Measurements from ENCODE around the gene TPSG1. TPM values are rescaled to one million over a fixed set of nuclear protein-coding genes. Genes with fewer than 3 reads are reported as not detected.
A peak's percentile ranks its signal among the peaks of the same experiment; 100 is the strongest.

TPSG1 gene
- total and polyA plus RNA-seq, 2 of the 13 experiments (the other 11 are each of a cell fraction or from before 2014, with no cell fraction given): not detected

- in situ Hi-C loops (cut with HindIII; ENCODE audit: extremely low pct_ligation_motif_present, low pct_unique_long_range_greater_than_20kb) (loop anchor here (5.0 kb wide), 1 partner anchor 85 kb away; no protein-coding TSS in a partner anchor), intact Hi-C loops (cut with micrococcal nuclease; ENCODE audit: unreplicated experiment) (no loop called here)
- H3K9ac ChIP-seq (ENCODE audit: insufficient read depth, low read depth, low read length): no peak overlapping the region
- CTCF ChIA-PET (ENCODE audit: low intra/inter-chr PET ratio, low total read pairs): no interaction called here
- no peak overlapping the region for H3K4me3 ChIP-seq (replicated peaks in 1 of 3; ENCODE audit: insufficient read depth in 1 of 3, low read depth in 2 of 3, low read length in 3 of 3)
- POLR2A ChIA-PET: no interaction called here
- ATAC-seq: no peak
- H3K79me2 ChIP-seq (ENCODE audit: insufficient read depth, low read length): no peaks in the 10 kb centered on the region
- FAIRE-seq: no peak
- no peaks in the 10 kb centered on the region for H3K36me3 ChIP-seq (replicated peaks in 1 of 2; ENCODE audit: control insufficient read depth in 1 of 2, insufficient read depth in 2 of 2, low read length in 2 of 2)
- no peaks in the 10 kb centered on the region for H3K9me3 ChIP-seq (ENCODE audit: low read length)
- H3K27me3 ChIP-seq (ENCODE audit: control insufficient read depth in 1 of 2, insufficient read depth in 2 of 2, low read length in 2 of 2): peaks cover 2 to 29% of the 10 kb centered on the region in 2 experiments; a peak in 4 of 5 replicates
- H3K4me2 ChIP-seq (ENCODE audit: low read depth, low read length): no peak overlapping the region
- no peak overlapping the region for H2AFZ ChIP-seq (ENCODE audit: low read length)
- H3K27ac ChIP-seq (ENCODE audit: extremely low read length, insufficient read depth, low read length): no peak overlapping the region
- peaks cover 27% of the 10 kb centered on the region; the same call in 1 of the 2 replicates for H4K20me1 ChIP-seq (ENCODE audit: insufficient read depth, low read length)
- peak; percentile 13; the same call in 1 of the 2 replicates for TF ChIP-seq HMG20B (CRISPR knock-in tag; conservative IDR thresholded peaks at IDR 0.05)
- TF ChIP-seq ZNF263 (CRISPR knock-in tag; IDR thresholded peaks at IDR 0.05): peak; percentile 77; the same call in 1 of the 2 replicates
- peak; percentile 56 for TF ChIP-seq NR2F6 (IDR thresholded peaks at IDR 0.05)
- TF ChIP-seq NR2F6 (CRISPR knock-in tag; IDR thresholded peaks at IDR 0.05): peak; percentile 30; the same call in 1 of the 2 replicates
- no peak for TF ChIP-seq CERS6 (CRISPR knock-in tag; IDR thresholded peaks at IDR 0.05)
- no peak for TF ChIP-seq FOXA1 (IDR thresholded peaks at IDR 0.05)
- peak; percentile 74 for TF ChIP-seq FOXA1 (CRISPR knock-in tag; IDR thresholded peaks at IDR 0.05)
- peak; percentile 68 for TF ChIP-seq FOSL2 (CRISPR knock-in tag; IDR thresholded peaks at IDR 0.05)
- no peak for TF ChIP-seq ATF6 (CRISPR knock-in tag; conservative IDR thresholded peaks at IDR 0.05)
- TF ChIP-seq FOXA3 (CRISPR knock-in tag; IDR thresholded peaks at IDR 0.05): peak; percentile 38; the same call in 1 of the 2 replicates
- TF ChIP-seq NR2F1 (CRISPR knock-in tag; IDR thresholded peaks at IDR 0.05): peak in 1 of 2 experiments; percentile 45; a peak in 2 of 4 replicates
- TF ChIP-seq CHD4 (IDR thresholded peaks at IDR 0.05; ENCODE audit: borderline replicate concordance, low read length): no peak
- TF ChIP-seq GATAD2A (CRISPR knock-in tag; IDR thresholded peaks at IDR 0.05): peak; percentile 21; the same call in 1 of the 2 replicates
- peak; percentile 21 for TF ChIP-seq HNRNPLL (IDR thresholded peaks at IDR 0.05; ENCODE audit: low read depth, low read length, poor library complexity, severe bottlenecking)
- peaks cover 33% of the 10 kb centered on the region for H3K4me1 ChIP-seq (ENCODE audit: insufficient read depth, low read length)
- 0% methylated on average over 8 of the region's 19 CpGs for WGBS (ENCODE audit: low lambda C conversion rate)
- peak; percentile 59 for DNase-seq (ENCODE audit: low spot score)
- BruUV-seq (replicated peaks): no TSS peak
Measured at GRCh38 chr16:1197237-1197866, 27.7 kb downstream of the TPSG1 start.

Data from HepG2 (cell line).